H1 (cell line): Measurements from ENCODE around the gene DHPS.

Experiments
- CEBPB ChIP-seq: IDR thresholded peaks from 2 replicates; pipeline ENCODE4 v1.6.1; 2012; ENCODE audit warnings: low read depth, low read length
- EZH2 ChIP-seq: fragments of 200-600 bp; sonication (generic); IDR thresholded peaks from 2 replicates; pipeline ENCODE4 v1.7.1; 2012; ENCODE audit warnings: low read depth, mild to moderate bottlenecking, moderate library complexity, low read length, inconsistent platforms; ENCODE audit not compliant: severe bottlenecking
- FOSL1 ChIP-seq: IDR thresholded peaks from 2 replicates; pipeline ENCODE4 v1.6.1; 2011; ENCODE audit warnings: mild to moderate bottlenecking, low read depth, low read length, moderate library complexity; ENCODE audit not compliant: insufficient read depth
- JUND ChIP-seq: IDR thresholded peaks from 2 replicates; pipeline ENCODE4 v1.6.1; 2011; ENCODE audit warnings: mild to moderate bottlenecking, improper control_type of control experiment, low read length
- KDM1A ChIP-seq: fragments of 200-600, 300-600 bp; sonication (generic); IDR thresholded peaks from 2 replicates; pipeline ENCODE4 v1.7.1; 2016; ENCODE audit warnings: mild to moderate bottlenecking, low read length, borderline replicate concordance
- MAFK ChIP-seq: IDR thresholded peaks from 2 replicates; pipeline ENCODE4 v1.6.1; 2012; ENCODE audit warnings: low read depth, mild to moderate bottlenecking, improper control_type of control experiment, low read length
- POLR2A ChIP-seq, 2 experiments: IDR thresholded peaks; 1 replicate in 1 of 2; 2 replicates in 1 of 2; pipeline ENCODE4 v1.6.1; 2011; ENCODE audit warnings: low read depth in 2 of 2, low read length in 2 of 2, mild to moderate bottlenecking in 2 of 2; ENCODE audit errors: control extremely low read depth in 1 of 2
- POLR2AphosphoS5 ChIP-seq: IDR thresholded peaks from 2 replicates; pipeline ENCODE4 v1.6.1; 2011; ENCODE audit warnings: low read depth, low read length
- RAD21 ChIP-seq, 2 experiments: IDR thresholded peaks in 1 of 2; conservative IDR thresholded peaks in 1 of 2; 2 replicates each; pipeline ENCODE4 v1.6.1; 2011; ENCODE audit warnings: low read depth in 2 of 2, low read length in 2 of 2, improper control_type of control experiment in 1 of 2, inconsistent platforms in 1 of 2, mild to moderate bottlenecking in 1 of 2, moderate library complexity in 1 of 2
- SIRT6 ChIP-seq: IDR thresholded peaks from one replicate; pipeline ENCODE4 v1.7.1; 2012; ENCODE audit warnings: low read length, inconsistent platforms
- TAF1 ChIP-seq: IDR thresholded peaks from 2 replicates; pipeline ENCODE4 v1.6.1; 2011; ENCODE audit warnings: mild to moderate bottlenecking, low read depth, low read length
- YY1 ChIP-seq: IDR thresholded peaks from 2 replicates; pipeline ENCODE4 v1.6.1; 2011; ENCODE audit warnings: low read depth, mild to moderate bottlenecking, low read length
- TF ChIP-seq, protein P1 (sequence below): IDR thresholded peaks from 2 replicates; pipeline ENCODE4 v1.6.1; 2012; ENCODE audit warnings: inconsistent platforms
- TF ChIP-seq, protein P2 (sequence below), 3 experiments: IDR thresholded peaks; 1 replicate in 2 of 3; 2 replicates in 1 of 3; pipeline versions ENCODE4 v1.5.1 to v1.6.1; 2011; ENCODE audit warnings: low read length in 3 of 3, mild to moderate bottlenecking in 3 of 3, inconsistent platforms in 2 of 3, low read depth in 1 of 3, moderate library complexity in 1 of 3; ENCODE audit not compliant: insufficient read depth in 1 of 3; ENCODE audit errors: control extremely low read depth in 1 of 3

- TF ChIP-seq POLR2AphosphoS5 = no peak
- TF ChIP-seq FOSL1 = no peak
- TF ChIP-seq YY1 = no peak
- no peak for TF ChIP-seq POLR2A (IDR thresholded peaks at IDR 0.05; ENCODE audit: control extremely low read depth in 1 of 2, low read depth in 2 of 2, low read length in 2 of 2)
- TF ChIP-seq JUND = no peak
- no peak for TF ChIP-seq SIRT6
- TF ChIP-seq, protein P1, sequence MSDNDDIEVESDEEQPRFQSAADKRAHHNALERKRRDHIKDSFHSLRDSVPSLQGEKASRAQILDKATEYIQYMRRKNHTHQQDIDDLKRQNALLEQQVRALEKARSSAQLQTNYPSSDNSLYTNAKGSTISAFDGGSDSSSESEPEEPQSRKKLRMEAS = no peak
- TF ChIP-seq, protein P2, sequence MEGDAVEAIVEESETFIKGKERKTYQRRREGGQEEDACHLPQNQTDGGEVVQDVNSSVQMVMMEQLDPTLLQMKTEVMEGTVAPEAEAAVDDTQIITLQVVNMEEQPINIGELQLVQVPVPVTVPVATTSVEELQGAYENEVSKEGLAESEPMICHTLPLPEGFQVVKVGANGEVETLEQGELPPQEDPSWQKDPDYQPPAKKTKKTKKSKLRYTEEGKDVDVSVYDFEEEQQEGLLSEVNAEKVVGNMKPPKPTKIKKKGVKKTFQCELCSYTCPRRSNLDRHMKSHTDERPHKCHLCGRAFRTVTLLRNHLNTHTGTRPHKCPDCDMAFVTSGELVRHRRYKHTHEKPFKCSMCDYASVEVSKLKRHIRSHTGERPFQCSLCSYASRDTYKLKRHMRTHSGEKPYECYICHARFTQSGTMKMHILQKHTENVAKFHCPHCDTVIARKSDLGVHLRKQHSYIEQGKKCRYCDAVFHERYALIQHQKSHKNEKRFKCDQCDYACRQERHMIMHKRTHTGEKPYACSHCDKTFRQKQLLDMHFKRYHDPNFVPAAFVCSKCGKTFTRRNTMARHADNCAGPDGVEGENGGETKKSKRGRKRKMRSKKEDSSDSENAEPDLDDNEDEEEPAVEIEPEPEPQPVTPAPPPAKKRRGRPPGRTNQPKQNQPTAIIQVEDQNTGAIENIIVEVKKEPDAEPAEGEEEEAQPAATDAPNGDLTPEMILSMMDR (IDR thresholded peaks at IDR 0.05; ENCODE audit: control extremely low read depth in 1 of 3, insufficient read depth in 1 of 3, low read depth in 1 of 3, low read length in 3 of 3) = no peak
- no peak for TF ChIP-seq RAD21 (IDR thresholded peaks at IDR 0.05 in 1 of 2, conservative IDR thresholded peaks at IDR 0.05 in 1 of 2; ENCODE audit: low read depth in 2 of 2, low read length in 2 of 2)
- no peak for TF ChIP-seq TAF1
- TF ChIP-seq KDM1A = no peak
- TF ChIP-seq EZH2 = no peak
- no peak for TF ChIP-seq MAFK
- no peak for TF ChIP-seq CEBPB
These were observed 46.2 kb upstream of the DHPS start for GRCh38 chr19:12727745-12728433.
